Activated T-cell treated with anti-CD3 and anti-CD28 coated beads, Interleukin-2, amount 50 U/mL, for 24 hours (primary cell): ENCODE data around the gene KDM3B.
"Not testable (repeated sequence)": the region's sequence is repeated elsewhere in the genome, so short reads cannot be mapped to it uniquely, and the experiment has no call there.

ENCODE experiments used
- DNase-seq: peaks from one replicate; pipeline ENCODE4 v3.0.0-alpha.2; 2020
- H3K27ac Mint-ChIP-seq: 2 replicates; pipeline ENCODE4 v1.8.0; 2020; ENCODE audit warnings: mild to moderate bottlenecking, mixed read lengths
- H3K27me3 Mint-ChIP-seq: 2 replicates; pipeline ENCODE4 v1.8.0; 2020; ENCODE audit warnings: mixed read lengths
- H3K36me3 Mint-ChIP-seq: 2 replicates; pipeline ENCODE4 v1.8.0; 2020; ENCODE audit warnings: low read depth, mixed read lengths
- H3K4me1 Mint-ChIP-seq: 2 replicates; pipeline ENCODE4 v1.8.0; 2020; ENCODE audit warnings: low read depth, mixed read lengths
- H3K4me3 Mint-ChIP-seq: 2 replicates; pipeline ENCODE4 v1.8.0; 2020; ENCODE audit warnings: mild to moderate bottlenecking, moderate library complexity, mixed read lengths
- H3K9me3 Mint-ChIP-seq: 2 replicates; pipeline ENCODE4 v1.8.0; 2020; ENCODE audit warnings: mixed read lengths

Gene KDM3B

GRCh38 chr5:138391859-138392386 lies 39.4 kb downstream of the KDM3B start:
- H3K4me1 Mint-ChIP-seq, result no peaks in the 10 kb centered on the region
- H3K4me3 Mint-ChIP-seq, result no peak overlapping the region
- no peak for DNase-seq
- peaks cover 74% of the 10 kb centered on the region for H3K36me3 Mint-ChIP-seq
- no peaks in the 10 kb centered on the region for H3K9me3 Mint-ChIP-seq
- H3K27me3 Mint-ChIP-seq, result no peaks in the 10 kb centered on the region
- no peak overlapping the region for H3K27ac Mint-ChIP-seq

DNA sequence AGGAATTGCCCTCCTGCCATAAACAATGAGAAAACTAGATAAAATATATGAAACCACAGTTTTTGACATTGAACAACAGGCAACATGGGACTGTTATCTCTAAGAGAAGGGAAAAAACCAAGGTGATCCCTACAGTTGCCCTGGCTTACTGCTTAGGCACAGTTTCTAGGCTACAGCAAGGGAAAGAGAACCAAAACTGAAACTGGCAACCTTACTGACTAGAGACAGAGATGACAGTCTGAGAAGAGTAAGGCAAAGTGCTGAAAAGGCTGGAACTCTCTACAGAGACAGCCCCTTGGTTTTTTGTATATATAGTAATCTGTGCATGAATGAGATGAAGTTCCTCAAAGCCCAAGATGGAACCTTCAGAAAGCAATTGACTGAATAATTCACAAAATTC lies 50.2 kb downstream of the KDM3B start:
- Mint-ChIP-seq H3K4me3 (no peak overlapping the region), H3K9me3 (no peaks in the 10 kb centered on the region), H3K27me3 (no peaks in the 10 kb centered on the region), H3K4me1 (peaks cover 16% of the 10 kb centered on the region), H3K36me3 (peaks cover 76% of the 10 kb centered on the region), H3K27ac (peak overlapping the region; percentile 24)
- DNase-seq, result no peak

GRCh38 chr5:138408023-138408422 lies 55.5 kb downstream of the KDM3B start:
- Mint-ChIP-seq H3K4me3 (no peak overlapping the region), H3K36me3 (peaks cover 68% of the 10 kb centered on the region)

DNA sequence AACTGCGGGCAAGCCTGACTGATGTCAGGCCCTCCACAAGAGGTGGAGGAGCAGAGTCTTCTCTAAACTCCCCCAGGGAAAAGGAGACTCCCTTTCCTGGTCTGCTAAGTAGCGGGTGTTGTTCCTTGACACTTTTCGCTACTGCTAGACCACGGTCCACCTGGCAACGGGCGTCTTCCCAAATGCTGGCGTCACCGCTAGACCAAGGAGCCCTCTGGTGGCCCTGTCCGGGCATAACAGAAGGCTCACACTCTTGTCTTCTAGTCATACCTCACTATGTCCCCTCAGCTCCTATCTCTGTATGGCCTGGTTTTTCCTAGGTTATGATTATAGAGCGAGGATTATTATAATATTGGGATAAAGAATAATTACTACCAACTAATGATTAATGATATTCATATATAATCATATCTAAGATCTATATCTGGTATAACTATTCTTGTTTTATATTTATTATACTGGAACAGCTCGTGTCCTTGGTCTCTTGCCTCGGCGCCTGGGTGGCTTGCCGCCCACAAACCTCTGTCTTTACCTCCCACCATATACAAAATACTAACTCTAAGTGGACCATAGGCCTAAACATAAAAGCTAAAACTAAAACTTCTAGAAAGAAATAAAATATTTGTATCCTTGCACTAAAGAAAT lies 58.6 kb downstream of the KDM3B start:
- Mint-ChIP-seq H3K36me3 (peaks cover 71% of the 10 kb centered on the region), H3K4me1 (peaks cover 13% of the 10 kb centered on the region)
- not testable (repeated sequence) for H3K4me3 Mint-ChIP-seq, H3K27me3 Mint-ChIP-seq, H3K9me3 Mint-ChIP-seq, H3K27ac Mint-ChIP-seq
- peak; percentile 47 for DNase-seq

More at GRCh38 chr5:138408023-138408422, 55.5 kb downstream of the KDM3B start:
- Mint-ChIP-seq H3K27me3 (no peaks in the 10 kb centered on the region), H3K9me3 (no peaks in the 10 kb centered on the region), H3K4me1 (peaks cover 14% of the 10 kb centered on the region), H3K27ac (peak overlapping the region; percentile 73)
- DNase-seq, result no peak

DNA sequence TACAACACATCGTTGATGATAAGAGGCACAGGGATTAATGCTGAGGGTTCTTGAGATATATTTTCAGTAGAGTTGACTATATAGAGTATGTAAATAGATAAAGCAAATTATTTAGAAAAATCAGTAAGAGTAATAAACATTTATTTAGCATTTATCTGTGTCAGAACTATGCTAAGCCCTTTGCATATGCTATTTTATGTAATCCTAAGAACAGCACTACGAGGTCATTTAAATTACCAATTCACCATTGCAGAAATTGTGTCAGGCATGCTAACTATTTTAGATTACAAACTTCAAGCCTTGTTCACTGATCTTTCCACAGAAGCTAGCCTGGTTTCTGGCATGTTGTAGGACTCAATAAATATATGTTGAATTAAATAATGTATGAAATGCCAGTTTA lies 66.0 kb downstream of the KDM3B start:
- no peak overlapping the region for H3K27ac Mint-ChIP-seq
- H3K4me3 Mint-ChIP-seq, result no peak overlapping the region
- no peaks in the 10 kb centered on the region for H3K9me3 Mint-ChIP-seq
- DNase-seq, result no peak
- peaks cover 92% of the 10 kb centered on the region for H3K36me3 Mint-ChIP-seq
- no peaks in the 10 kb centered on the region for H3K4me1 Mint-ChIP-seq
- no peaks in the 10 kb centered on the region for H3K27me3 Mint-ChIP-seq

GRCh38 chr5:138425079-138425478 lies 72.6 kb downstream of the KDM3B start:
- H3K27ac Mint-ChIP-seq, result no peak overlapping the region
- no peak for DNase-seq
- H3K27me3 Mint-ChIP-seq, result no peaks in the 10 kb centered on the region
- peaks cover 90% of the 10 kb centered on the region for H3K36me3 Mint-ChIP-seq
- no peaks in the 10 kb centered on the region for H3K4me1 Mint-ChIP-seq
- H3K4me3 Mint-ChIP-seq, result no peak overlapping the region
- H3K9me3 Mint-ChIP-seq, result no peaks in the 10 kb centered on the region

GRCh38 chr5:138435943-138436342 lies 83.5 kb downstream of the KDM3B start:
- Mint-ChIP-seq H3K9me3 (no peaks in the 10 kb centered on the region), H3K27me3 (peaks cover 4% of the 10 kb centered on the region), H3K4me1 (peaks cover 16% of the 10 kb centered on the region), H3K4me3 (no peak overlapping the region), H3K36me3 (peaks cover 62% of the 10 kb centered on the region), H3K27ac (no peak overlapping the region)
- no peak for DNase-seq

DNA sequence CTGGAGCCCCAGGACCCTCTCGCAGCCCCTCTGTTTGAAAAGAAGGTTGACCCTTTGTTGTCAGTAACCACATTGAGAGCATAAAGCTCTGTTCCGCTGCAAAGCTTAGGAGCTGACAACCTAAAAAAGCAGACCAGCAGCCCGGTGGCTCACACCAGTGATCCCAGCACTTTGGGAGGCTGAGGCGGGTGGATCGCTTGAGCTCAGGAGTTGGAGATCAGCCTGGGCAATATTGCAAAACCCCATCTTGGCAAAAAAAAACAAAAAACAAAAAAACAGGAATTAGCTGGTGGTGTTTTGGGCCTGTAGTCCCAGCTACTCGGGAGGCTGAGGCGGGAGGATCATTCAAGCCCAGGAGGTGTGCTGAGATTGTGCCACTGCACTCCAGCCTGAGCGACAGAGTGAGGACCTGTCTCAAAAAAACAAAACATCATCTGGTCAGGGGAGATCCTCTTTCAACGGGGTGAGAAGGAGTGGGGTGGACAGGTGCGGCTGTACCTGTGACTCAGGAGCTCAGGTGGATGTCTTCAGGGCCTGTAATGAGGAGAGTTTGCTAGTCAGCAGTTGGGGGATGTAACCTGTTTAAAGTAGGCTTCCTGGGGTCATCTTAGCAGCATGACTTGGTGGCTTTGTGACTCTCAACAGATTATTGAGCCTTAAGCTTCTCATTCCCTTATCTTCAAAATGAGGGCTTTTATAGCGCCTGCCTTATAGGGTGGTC lies 85.7 kb downstream of the KDM3B start:
- peak overlapping the region; percentile 72 for H3K4me3 Mint-ChIP-seq
- H3K9me3 Mint-ChIP-seq, result no peaks in the 10 kb centered on the region
- DNase-seq, result no peak
- H3K36me3 Mint-ChIP-seq, result peaks cover 41% of the 10 kb centered on the region
- peaks cover 16% of the 10 kb centered on the region for H3K4me1 Mint-ChIP-seq
- peaks cover 4% of the 10 kb centered on the region for H3K27me3 Mint-ChIP-seq
- peak overlapping the region; percentile 16 for H3K27ac Mint-ChIP-seq

GRCh38 chr5:138438724-138439476 lies 86.4 kb downstream of the KDM3B start, which contains the start of gene REEP2:
Gene REEP2 (plus strand): TSS chr5:138439057. CDS start chr5:138439209, 152 bp downstream.
- peak; percentile 79 for DNase-seq
- H3K4me3 Mint-ChIP-seq, result peak within 1 kb of the TSS; percentile 79
- no peaks in the 10 kb centered on the region for H3K9me3 Mint-ChIP-seq
- H3K27me3 Mint-ChIP-seq, result peaks cover 4% of the 10 kb centered on the region
- peaks cover 33% of the 10 kb centered on the region for H3K36me3 Mint-ChIP-seq
- H3K4me1 Mint-ChIP-seq, result peaks cover 16% of the 10 kb centered on the region
- H3K27ac Mint-ChIP-seq, result peak within 1 kb of the TSS; percentile 16

- Mint-ChIP-seq H3K27ac (no peak overlapping the region), H3K4me1 (peaks cover 16% of the 10 kb centered on the region), H3K27me3 (peaks cover 4% of the 10 kb centered on the region), H3K9me3 (no peaks in the 10 kb centered on the region), H3K4me3 (peak overlapping the region; percentile 79), H3K36me3 (peaks cover 28% of the 10 kb centered on the region)
- DNase-seq, result no peak
These were observed 87.1 kb downstream of the KDM3B start for GRCh38 chr5:138439477-138440158.

- Mint-ChIP-seq H3K9me3 (no peaks in the 10 kb centered on the region), H3K36me3 (peaks cover 20% of the 10 kb centered on the region), H3K4me3 (peak overlapping the region; percentile 79), H3K4me1 (peaks cover 16% of the 10 kb centered on the region), H3K27me3 (peaks cover 4% of the 10 kb centered on the region), H3K27ac (no peak overlapping the region)
- no peak for DNase-seq
These were observed 87.9 kb downstream of the KDM3B start for GRCh38 chr5:138440159-138441073.

- no peak overlapping the region for H3K4me3 Mint-ChIP-seq
- peaks cover 16% of the 10 kb centered on the region for H3K4me1 Mint-ChIP-seq
- H3K27me3 Mint-ChIP-seq, result peaks cover 4% of the 10 kb centered on the region
- peaks cover 13% of the 10 kb centered on the region for H3K36me3 Mint-ChIP-seq
- DNase-seq, result no peak
- H3K27ac Mint-ChIP-seq, result no peak overlapping the region
- H3K9me3 Mint-ChIP-seq, result no peaks in the 10 kb centered on the region
These were observed 88.7 kb downstream of the KDM3B start for GRCh38 chr5:138441221-138441620.

- Mint-ChIP-seq H3K9me3 (no peaks in the 10 kb centered on the region), H3K4me3 (no peak overlapping the region), H3K4me1 (peaks cover 8% of the 10 kb centered on the region), H3K27ac (peak overlapping the region; percentile 3), H3K27me3 (peaks cover 4% of the 10 kb centered on the region), H3K36me3 (no peaks in the 10 kb centered on the region)
- no peak for DNase-seq
These were observed 91.7 kb downstream of the KDM3B start for GRCh38 chr5:138444078-138444773.
